Measurements from ENCODE around the gene AMBRA1. TPM values are rescaled to one million over a fixed set of nuclear protein-coding genes. Genes with fewer than 3 reads are reported as not detected.
"Not testable (repeated sequence)": the region's sequence is repeated elsewhere in the genome, so short reads cannot be mapped to it uniquely, and the experiment has no call there.

AMBRA1 gene
- total RNA-seq, 4 donors from 2014 or later: 20.2 to 31.3 (median 25.9) TPM

- peaks cover 22 to 78% (median 32%) of the 10 kb centered on the region in 3 donors for H3K36me3 ChIP-seq
- no peak overlapping the region for H3K27ac ChIP-seq
- H3K27me3 ChIP-seq: no peaks in the 10 kb centered on the region
- no peak overlapping the region for H3K4me3 ChIP-seq
- 97 to 100% methylated on average over 9 to 15 of the region's 38 CpGs for WGBS, 2 donors
- peaks cover 5 to 16% (median 5%) of the 10 kb centered on the region in 3 donors for H3K4me1 ChIP-seq
- intact Hi-C loops (cut with DNase I): no loop called here
- no peak for TF ChIP-seq POLR2A (IDR thresholded peaks at IDR 0.05)
- TF ChIP-seq CTCF (IDR thresholded peaks at IDR 0.05): no peak
- H3K9me3 ChIP-seq: no peaks in the 10 kb centered on the region
- DNase-seq: no peak
These were observed 218.3 kb downstream of the AMBRA1 start for GRCh38 chr11:46375392-46376101.

- Histone ChIP-seq H3K4me1 (peaks cover 0 to 9% (median 0%) of the 10 kb centered on the region in 3 donors), H3K36me3 (peaks cover 22 to 85% (median 32%) of the 10 kb centered on the region in 3 donors), H3K9me3 (no peaks in the 10 kb centered on the region), H3K4me3 (no peak overlapping the region), H3K27me3 (no peaks in the 10 kb centered on the region), H3K27ac (no peak overlapping the region)
- WGBS, 2 donors: 78 to 84% methylated on average over 4 to 13 of the region's 15 CpGs
- intact Hi-C loops (cut with DNase I): no loop called here
- DNase-seq: no peak
- no peak for TF ChIP-seq CTCF (IDR thresholded peaks at IDR 0.05)
These were observed 219.0 kb downstream of the AMBRA1 start for GRCh38 chr11:46374815-46375214.

GRCh38 chr11:46373787-46374740, 219.8 kb downstream of the AMBRA1 start:
- intact Hi-C loops (cut with DNase I): no loop called here
- Histone ChIP-seq H3K9me3 (no peaks in the 10 kb centered on the region), H3K4me1 (peaks cover 0 to 9% (median 0%) of the 10 kb centered on the region in 3 donors), H3K36me3 (peaks cover 22 to 93% (median 32%) of the 10 kb centered on the region in 3 donors), H3K27ac (no peak overlapping the region), H3K27me3 (no peaks in the 10 kb centered on the region), H3K4me3 (no peak overlapping the region)
- TF ChIP-seq POLR2A (IDR thresholded peaks at IDR 0.05): no peak
- WGBS, 2 donors: 89 to 91% methylated on average over 12 to 16 of the region's 30 CpGs
- no peak for DNase-seq

GRCh38 chr11:46372501-46372900, 221.3 kb downstream of the AMBRA1 start:
- 87% methylated on average over 3 of the region's 15 CpGs; no CpG with 5 or more reads in 1 of the 2 donors for WGBS, 2 donors
- H3K9me3 ChIP-seq; DNase-seq; intact Hi-C loops (cut with DNase I); H3K27ac ChIP-seq; H3K27me3 ChIP-seq; H3K4me3 ChIP-seq: not testable (repeated sequence)
- Histone ChIP-seq H3K4me1 (peaks cover 0 to 14% (median 0%) of the 10 kb centered on the region in 3 donors), H3K36me3 (peaks cover 22 to 99% (median 32%) of the 10 kb centered on the region in 3 donors)

GRCh38 chr11:46372086-46372485, 221.7 kb downstream of the AMBRA1 start:
- no peak for TF ChIP-seq CTCF (IDR thresholded peaks at IDR 0.05)
- no peak for TF ChIP-seq POLR2A (IDR thresholded peaks at IDR 0.05)
- H3K4me3 ChIP-seq: no peak overlapping the region
- H3K4me1 ChIP-seq: peaks cover 0 to 18% (median 3%) of the 10 kb centered on the region in 3 donors
- WGBS, 2 donors: 70 to 87% methylated on average over 5 to 9 of the region's 10 CpGs
- H3K27ac ChIP-seq: no peak overlapping the region
- intact Hi-C loops (cut with DNase I): no loop called here
- peaks cover 22 to 96% (median 32%) of the 10 kb centered on the region in 3 donors for H3K36me3 ChIP-seq
- no peaks in the 10 kb centered on the region for H3K27me3 ChIP-seq
- H3K9me3 ChIP-seq: no peaks in the 10 kb centered on the region
- no peak for DNase-seq

- DNase-seq: not testable (repeated sequence)
- 42 to 69% methylated on average over 2 of the region's 19 CpGs for WGBS, 2 donors
These were observed 222.6 kb downstream of the AMBRA1 start for GRCh38 chr11:46371262-46371661.

More at GRCh38 chr11:46371262-46371661, 222.6 kb downstream of the AMBRA1 start:
- intact Hi-C loops (cut with DNase I); H3K27me3 ChIP-seq; H3K27ac ChIP-seq; H3K9me3 ChIP-seq; H3K4me3 ChIP-seq: not testable (repeated sequence)
- H3K36me3 ChIP-seq: peaks cover 19 to 96% (median 32%) of the 10 kb centered on the region in 3 donors
- H3K4me1 ChIP-seq: peaks cover 0 to 26% (median 5%) of the 10 kb centered on the region in 3 donors
